HepG2 (cell line): Measurements from ENCODE around the gene SLC2A13.

ENCODE experiments used
- FOXJ3 ChIP-seq: sonication (generic); formaldehyde crosslinking; IDR thresholded peaks from 2 replicates; pipeline ENCODE4 v1.4.0; 2020; ENCODE audit warnings: missing genetic modification reagents, mild to moderate bottlenecking, borderline replicate concordance
- JUN ChIP-seq: sonication (generic); formaldehyde crosslinking; IDR thresholded peaks from 2 replicates; pipeline ENCODE4 v1.4.0; 2020; ENCODE audit warnings: mild to moderate bottlenecking, missing genetic modification reagents
- MAX ChIP-seq: IDR thresholded peaks from 2 replicates; pipeline ENCODE4 v1.6.1; 2012; ENCODE audit warnings: inconsistent platforms
- SP1 ChIP-seq, 2 experiments: fragments of 450-650 bp in 1 of 2; sonication (generic) in 1 of 2; formaldehyde crosslinking in 1 of 2; IDR thresholded peaks; 2 replicates each; pipeline versions ENCODE4 v1.4.0 to v1.6.1; 2016 to 2020; ENCODE audit warnings: missing genetic modification reagents in 1 of 2
- ZNF687 ChIP-seq: sonication (generic); formaldehyde crosslinking; IDR thresholded peaks from 2 replicates; pipeline ENCODE4 v1.5.1; 2020; ENCODE audit warnings: mild to moderate bottlenecking, missing genetic modification reagents, moderate library complexity
- ZNF788 ChIP-seq: sonication (generic); formaldehyde crosslinking; IDR thresholded peaks from 2 replicates; pipeline ENCODE4 v1.5.0; 2020; ENCODE audit warnings: mild to moderate bottlenecking, missing genetic modification reagents, borderline replicate concordance

- no peak for TF ChIP-seq FOXJ3 (CRISPR knock-in tag)
- TF ChIP-seq SP1 (IDR thresholded peaks at IDR 0.05), result no peak
- TF ChIP-seq SP1 (CRISPR knock-in tag; IDR thresholded peaks at IDR 0.05), result no peak
- TF ChIP-seq MAX, result no peak
- no peak for TF ChIP-seq ZNF687 (CRISPR knock-in tag)
- no peak for TF ChIP-seq ZNF788 (CRISPR knock-in tag)
- TF ChIP-seq JUN (CRISPR knock-in tag), result no peak
These were observed 47.1 kb downstream of the SLC2A13 start for GRCh38 chr12:40058721-40059190.
